GM20000 (cell line): ENCODE results near the gene KCNMA1.

Experiments
- DNase-seq: peaks from one replicate; pipeline ENCODE4 v3.0.0; 2012; ENCODE audit warnings: low spot score
- TF ChIP-seq, protein P1 (sequence below): IDR thresholded peaks from 2 replicates; pipeline ENCODE4 v1.5.1; 2012; ENCODE audit warnings: mild to moderate bottlenecking, control low read depth; ENCODE audit errors: extremely low read depth, missing control alignments

Gene KCNMA1

GRCh38 chr10:76981251-76981650, 656.4 kb downstream of the KCNMA1 start:
- TF ChIP-seq, protein P1, sequence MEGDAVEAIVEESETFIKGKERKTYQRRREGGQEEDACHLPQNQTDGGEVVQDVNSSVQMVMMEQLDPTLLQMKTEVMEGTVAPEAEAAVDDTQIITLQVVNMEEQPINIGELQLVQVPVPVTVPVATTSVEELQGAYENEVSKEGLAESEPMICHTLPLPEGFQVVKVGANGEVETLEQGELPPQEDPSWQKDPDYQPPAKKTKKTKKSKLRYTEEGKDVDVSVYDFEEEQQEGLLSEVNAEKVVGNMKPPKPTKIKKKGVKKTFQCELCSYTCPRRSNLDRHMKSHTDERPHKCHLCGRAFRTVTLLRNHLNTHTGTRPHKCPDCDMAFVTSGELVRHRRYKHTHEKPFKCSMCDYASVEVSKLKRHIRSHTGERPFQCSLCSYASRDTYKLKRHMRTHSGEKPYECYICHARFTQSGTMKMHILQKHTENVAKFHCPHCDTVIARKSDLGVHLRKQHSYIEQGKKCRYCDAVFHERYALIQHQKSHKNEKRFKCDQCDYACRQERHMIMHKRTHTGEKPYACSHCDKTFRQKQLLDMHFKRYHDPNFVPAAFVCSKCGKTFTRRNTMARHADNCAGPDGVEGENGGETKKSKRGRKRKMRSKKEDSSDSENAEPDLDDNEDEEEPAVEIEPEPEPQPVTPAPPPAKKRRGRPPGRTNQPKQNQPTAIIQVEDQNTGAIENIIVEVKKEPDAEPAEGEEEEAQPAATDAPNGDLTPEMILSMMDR: no peak
- no peak for DNase-seq

DNA sequence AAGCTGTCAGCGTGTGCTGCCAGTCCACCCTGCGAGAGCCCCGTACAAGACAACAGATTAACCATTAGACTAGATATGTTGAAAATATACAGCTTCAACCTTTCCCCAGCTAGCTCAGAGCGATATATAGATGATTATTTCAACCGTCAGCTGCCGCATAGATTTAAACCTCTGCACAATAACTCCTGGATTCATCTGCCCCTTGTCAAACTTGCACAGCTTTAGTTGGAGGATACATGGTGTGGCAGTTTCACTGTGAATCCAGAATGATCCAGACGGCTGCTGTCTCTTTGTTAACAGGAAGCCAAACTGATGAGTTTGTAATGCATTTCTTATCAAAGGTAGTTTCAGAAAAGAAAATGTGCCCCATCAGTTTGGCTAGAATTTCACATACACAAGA, 659.7 kb downstream of the KCNMA1 start:
- TF ChIP-seq, protein P1: no peak
- DNase-seq: no peak

DNA sequence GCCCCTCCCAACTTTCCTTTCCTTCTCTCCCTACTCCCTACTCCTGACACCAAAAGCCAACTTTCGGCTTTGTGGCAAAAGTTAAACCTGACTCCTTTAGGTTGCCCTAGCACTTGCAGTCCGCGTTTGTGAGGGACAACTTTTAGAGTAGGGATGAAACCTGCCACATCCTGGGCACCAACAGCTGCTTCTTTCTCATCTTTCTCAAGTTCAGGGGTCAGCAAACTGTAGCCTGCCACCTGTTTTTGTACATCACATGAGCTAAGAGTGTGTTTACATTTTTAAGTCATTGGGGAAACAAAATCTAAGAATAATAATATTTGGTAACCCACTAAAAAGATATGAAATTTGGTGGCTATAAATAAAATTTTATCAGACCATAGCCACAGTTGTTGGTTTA, 660.6 kb downstream of the KCNMA1 start:
- DNase-seq: no peak
- TF ChIP-seq, protein P1: no peak

GRCh38 chr10:76976142-76976541, 661.5 kb downstream of the KCNMA1 start:
- TF ChIP-seq, protein P1: no peak
- DNase-seq: no peak

GRCh38 chr10:76975126-76975525, 662.5 kb downstream of the KCNMA1 start:
- DNase-seq: no peak
- TF ChIP-seq, protein P1: no peak

DNA sequence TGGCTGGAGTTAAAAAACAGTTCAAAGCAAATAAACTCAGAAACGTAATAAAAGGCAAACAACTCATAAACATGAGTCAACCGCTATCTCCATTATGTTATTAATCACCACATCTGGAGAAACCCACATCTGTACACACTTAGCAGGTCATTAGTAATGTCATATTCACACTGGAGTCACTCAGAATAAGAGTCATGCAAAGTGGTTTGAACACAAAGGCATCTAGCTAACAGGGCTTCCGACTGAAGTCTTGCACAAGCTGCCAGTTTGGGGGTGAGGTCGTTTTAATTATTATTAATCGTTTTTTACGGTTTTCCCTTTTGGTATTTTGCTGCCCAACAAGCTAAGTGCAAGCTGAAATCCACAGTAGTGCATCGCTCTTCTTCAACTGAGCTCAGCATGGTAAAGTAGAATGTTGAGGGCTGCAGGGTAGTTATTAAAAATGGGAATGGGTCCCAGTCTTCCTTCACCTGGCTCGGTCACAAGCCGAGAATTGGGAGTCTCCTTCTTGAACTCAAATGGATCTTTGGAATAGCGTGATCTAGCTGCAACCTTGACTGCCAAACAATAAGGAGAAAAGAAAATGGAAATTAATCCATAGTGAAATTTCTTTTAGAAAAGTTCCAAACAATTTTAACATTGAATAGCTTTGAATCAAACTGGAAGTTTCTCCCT, 663.5 kb downstream of the KCNMA1 start:
- TF ChIP-seq, protein P1: no peak

GRCh38 chr10:76973091-76974016, 664.3 kb downstream of the KCNMA1 start:
- TF ChIP-seq, protein P1: no peak
- DNase-seq: no peak

More for the DNA sequence above, 663.5 kb downstream of the KCNMA1 start:
- DNase-seq: no peak
